ENCODE data around the gene TAX1BP3.
"Not testable (repeated sequence)": the region's sequence is repeated elsewhere in the genome, so short reads cannot be mapped to it uniquely, and the experiment has no call there.

TAX1BP3 gene, protein sequence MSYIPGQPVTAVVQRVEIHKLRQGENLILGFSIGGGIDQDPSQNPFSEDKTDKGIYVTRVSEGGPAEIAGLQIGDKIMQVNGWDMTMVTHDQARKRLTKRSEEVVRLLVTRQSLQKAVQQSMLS

DNA sequence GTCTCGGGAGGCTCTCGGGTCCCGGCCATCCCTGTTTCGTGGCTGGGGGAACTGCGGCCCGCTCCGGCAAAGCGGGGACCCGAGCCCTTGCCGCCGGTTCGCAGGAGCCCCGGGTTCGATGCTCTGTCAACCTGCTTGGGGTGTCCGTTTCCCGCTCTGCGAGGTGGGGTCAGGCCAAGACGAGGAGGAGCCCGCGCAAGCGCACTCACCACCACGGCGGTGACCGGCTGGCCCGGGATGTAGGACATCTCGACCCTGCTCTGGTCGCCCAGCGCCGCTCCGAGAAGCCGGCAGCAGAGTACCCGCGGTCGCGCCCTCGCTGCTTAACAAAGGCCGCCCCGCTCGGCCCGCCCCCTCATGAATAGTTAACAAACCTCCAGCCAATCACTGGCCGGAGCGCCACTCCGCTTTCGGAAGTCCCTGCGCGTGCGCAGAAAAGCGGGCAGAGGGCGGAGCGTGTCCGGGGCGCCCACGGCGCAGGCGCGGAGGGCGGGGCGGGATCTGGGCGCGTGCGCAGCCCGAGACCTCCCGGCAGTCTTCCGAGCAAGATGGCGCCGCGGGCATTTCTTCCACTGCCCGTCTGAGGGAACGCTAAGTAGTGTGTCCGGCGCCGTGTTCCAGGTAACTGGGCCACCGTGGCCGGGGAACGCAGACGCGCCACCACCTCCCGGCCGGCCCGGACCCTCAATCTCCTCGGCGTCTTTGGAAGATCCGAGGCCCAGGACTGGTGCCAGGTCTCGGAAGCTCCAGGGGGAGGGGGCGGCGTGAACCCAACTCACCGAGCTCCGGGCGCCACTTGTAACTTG is at the start of gene TAX1BP3, which contains the start of gene EMC6:
TSS of gene TAX1BP3 (minus strand) at position 300 of the 806 bp plus-strand sequence. CDS start at position 248, 52 bp downstream.
TSS of gene EMC6 (plus strand) at position 534 of the 806 bp plus-strand sequence. CDS start 335 bp downstream, outside the sequence.
- peak; percentile 99 for DNase-seq

DNA sequence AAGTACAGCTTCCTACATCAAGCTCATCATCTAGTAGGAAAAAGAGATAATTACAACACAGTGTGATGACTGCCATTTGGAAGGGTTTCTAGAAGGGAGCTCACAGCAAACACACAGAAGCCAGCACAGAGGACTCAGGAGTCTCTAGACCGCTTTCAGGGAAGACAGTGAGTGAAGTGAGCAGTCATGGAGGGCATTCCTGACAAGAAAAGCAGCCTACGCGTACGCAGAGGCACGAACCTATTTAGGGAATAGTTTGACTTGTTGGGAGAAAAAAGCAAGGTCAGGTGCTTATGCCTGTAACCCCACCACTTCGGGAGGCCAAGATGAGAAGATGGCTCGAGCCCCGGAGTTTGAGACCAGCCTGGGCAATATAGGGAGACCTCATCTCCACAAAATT is 46.9 kb upstream of the TAX1BP3 start:
- no peak for DNase-seq

DNA sequence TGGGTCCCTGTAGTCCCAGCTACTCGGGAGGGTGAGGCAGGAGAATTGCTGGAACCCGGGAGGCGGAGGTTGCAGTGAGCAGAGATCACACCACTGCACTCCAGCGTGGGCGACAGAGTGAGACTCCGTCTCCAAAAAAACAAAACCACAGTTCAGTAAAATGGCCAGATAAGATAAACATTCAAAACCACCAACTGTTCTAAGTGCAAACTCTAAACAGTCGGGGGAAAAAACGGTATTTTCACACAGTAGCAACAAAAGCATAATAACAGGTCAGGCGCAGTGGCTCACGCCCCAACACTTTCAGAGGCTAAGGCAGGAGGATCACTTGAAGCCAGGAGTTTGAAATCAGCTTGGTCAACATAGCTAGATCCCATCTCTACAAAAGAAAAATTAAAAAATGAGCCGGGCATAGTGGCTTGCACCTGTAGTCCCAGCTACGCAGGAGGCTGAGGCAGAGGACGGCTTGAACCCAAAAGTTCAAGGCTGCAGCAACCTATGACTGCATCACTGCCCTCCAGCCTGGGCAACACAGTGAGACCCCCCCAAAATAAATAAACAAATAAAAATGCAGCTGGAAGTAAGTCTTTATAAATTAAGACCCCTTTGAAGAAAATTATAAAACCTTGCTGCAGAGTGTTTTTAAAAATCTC is 44.6 kb upstream of the TAX1BP3 start:
- peak; percentile 97 for DNase-seq

DNA sequence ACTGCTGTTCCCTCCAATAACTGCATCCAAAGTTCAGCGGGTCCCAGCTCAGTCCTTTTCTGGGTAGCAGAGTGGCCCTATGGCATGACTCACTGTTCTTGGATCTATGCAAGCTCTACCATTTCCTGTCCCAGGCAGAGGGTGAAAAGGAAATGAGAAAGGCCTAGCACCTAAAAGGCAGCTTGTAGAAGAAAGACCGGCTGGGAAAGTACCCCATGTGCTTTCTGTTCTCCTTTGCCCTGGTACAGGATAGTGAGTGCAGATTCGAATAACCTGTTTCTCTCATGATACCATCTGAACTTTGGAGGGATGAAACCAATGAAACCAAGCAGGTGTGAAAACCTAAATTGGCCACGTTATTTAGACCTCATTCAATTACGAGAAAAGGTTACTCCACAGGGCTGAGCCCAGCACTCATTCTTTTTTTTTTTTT is 42.6 kb upstream of the TAX1BP3 start:
- DNase-seq = peak; percentile 82

DNA sequence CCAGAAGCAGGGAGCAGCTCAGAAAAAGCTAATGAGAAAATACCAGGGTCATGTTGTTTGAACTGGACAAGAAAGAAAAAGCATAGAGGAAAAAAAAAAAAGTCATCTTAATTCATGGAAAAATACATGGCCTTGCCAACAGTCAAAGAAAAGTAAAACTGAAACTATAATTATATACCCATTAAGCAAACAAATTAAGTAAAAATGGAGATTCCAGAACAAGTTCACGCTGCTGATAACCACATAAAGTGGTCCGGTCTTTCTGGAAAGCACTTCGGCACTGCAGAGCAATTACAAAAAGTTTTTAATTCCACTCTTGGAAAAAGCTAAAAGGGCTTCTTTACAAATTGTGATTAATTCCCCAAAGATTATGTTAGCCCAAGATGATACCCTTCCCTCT is 40.0 kb upstream of the TAX1BP3 start:
- DNase-seq = no peak

DNA sequence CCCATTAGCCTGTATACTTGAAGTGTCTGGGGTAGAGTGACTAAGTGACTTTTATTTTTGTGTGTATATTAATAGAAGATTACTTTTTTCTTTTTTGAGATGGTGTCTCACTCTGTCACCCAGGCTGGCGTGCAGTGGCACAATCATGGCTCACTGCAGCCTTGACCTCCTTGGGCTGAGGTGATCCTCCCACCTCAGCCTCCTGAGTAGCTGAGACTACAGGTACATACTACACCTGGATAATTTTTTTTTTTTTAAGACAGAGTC is 37.3 kb upstream of the TAX1BP3 start:
- not testable (repeated sequence) for DNase-seq

DNA sequence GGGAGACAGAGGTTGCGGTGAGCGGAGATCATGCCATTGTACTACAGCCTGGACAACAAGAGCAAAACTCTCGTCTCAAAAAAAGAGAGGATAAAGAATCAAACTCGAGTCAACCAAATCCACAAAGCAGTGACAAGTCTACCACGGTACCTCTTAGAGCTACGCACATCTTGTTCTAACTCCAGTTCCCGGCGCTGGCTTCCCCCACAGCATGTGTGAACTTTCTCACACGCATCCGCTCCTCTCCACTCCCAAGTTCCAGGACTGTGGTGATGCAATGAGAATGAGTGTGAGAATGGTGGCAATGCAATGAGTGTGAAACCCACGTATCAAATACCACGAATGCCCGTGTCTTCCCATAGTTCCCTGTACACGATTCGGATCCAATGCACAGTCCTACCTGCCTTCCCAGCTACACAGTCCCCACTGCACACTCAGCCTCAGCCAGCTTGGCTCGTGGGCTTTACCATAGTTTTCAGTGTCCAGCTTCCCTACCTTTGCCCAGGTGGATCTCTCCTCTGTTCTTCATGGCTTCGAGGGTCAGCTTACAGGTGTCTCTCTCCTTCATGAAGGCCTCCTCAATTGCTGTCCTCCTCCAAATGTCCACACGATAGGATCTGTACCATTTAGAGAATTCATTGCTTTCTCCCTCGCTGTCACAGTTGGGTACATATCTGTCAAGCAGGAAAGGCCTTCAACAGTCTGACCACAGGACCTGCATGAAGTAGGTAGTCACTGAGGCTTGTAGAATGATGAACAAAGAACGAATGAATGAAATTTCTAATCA is 36.7 kb upstream of the TAX1BP3 start:
- no peak for DNase-seq

DNA sequence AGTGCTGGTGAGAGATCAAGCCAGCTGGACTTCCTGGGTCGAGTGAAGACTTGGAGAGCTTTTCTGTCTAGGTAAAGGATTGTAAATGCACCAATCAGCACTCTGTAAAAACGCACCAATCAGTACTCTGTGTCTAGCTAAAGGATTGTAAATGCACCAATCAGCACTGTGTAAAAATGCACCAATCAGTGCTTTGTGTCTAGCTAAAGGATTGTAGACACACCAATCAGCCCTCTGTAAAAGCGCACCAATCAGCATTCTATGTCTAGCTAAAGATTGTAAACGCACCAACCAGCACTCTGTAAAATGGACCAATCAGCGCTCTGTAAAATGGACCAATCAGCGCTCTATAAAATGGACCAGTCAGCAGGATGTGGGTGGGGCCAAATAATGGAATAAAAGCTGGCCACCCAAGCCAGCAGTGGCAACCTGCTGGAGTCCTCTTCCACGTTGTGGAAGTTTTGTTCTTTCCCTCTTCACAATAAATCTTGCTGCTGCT is 33.7 kb upstream of the TAX1BP3 start:
- DNase-seq = not testable (repeated sequence)

DNA sequence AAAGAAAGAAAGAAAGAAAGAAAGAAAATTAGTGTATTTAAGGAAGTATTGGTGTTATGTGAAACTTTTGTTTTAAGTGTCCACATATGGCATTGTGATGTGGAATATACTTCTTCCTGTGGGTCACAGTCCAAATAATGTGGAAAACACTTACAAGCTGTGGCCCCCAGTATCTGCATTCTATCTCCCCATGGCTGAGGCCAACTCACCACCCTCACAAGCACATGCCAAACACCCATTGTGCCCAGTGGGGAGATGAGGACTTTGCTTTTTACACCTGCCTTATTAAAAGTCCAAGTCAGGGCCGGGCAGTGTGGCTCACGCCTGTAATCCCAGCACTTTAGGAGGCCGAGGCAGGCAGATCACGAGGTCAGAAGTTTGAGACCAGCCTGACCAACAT is 31.6 kb upstream of the TAX1BP3 start:
- DNase-seq = no peak

DNA sequence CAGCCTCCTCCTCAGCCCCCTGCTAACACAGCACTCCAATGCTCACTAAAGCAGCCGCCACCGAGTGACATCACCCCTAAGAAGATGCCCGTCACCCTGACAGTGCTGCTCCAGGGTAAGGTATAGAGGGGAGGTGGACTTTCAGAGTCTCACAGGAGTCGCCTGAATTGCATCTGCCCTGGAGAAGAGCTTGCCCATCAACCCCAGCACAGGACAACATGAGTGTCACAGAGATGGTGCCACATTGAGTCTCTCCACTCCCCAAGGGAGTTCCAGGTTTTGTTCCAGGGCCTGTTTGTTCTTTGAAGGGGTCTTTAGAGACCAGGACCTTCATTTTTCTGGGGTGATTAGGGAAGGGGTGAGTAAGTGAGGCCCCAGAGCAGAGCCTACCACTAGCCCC is 29.8 kb upstream of the TAX1BP3 start:
- no peak for DNase-seq

DNA sequence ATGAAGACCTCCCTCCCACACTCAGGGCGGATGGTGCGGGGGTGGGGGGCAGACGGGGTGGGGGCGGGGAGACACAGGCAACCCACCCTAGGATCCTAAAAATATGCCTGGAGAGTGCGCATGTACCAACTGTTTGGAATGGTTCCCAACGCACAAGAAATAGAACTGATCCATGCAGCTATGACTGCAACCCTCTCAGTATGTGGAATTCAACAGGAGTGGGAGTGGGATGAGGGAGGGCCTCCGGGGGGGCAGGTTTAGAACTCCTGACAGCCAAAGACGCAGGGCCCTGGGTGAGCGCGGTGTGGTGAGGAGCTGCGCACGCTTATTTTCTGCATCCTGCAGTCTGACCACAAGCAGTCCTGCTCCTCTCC is 28.7 kb upstream of the TAX1BP3 start:
- DNase-seq = no peak

DNA sequence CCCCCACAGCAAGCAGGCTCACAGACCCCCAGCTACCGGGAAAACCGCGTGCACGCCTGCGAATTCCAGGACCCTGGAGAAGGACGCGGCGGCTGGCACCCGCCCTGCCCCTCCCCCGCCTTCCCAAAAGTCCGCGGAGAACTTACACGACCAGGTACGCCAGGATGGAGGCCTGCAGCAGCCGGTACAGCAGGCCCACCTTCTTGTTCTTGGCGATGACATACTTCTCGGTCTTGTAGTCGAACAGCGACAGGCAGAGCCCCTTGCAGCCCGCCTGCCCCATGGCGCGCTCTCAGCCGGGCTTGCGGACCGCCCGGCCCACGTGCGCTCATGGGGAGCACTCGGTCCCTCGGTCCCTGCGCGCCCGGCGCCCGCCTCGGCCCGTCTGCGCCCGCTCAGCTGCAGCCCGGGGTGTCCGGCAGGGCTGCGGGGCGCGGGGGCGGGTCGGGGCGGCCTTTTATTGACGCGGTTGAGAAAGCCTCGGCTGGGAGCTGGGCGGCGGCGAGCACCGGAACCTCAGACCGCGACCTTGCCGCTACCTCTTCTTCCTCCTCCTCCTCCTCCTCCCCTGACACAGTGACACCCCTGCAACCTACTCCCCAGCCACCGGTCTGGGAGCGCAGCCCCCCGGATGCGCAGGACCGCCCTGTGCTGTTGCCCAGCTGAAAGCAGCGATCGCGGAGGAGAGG is 27.5 kb upstream of the TAX1BP3 start, which contains the start of gene P2RX5:
TSS of gene P2RX5 (minus strand) at position 433 of the 689 bp plus-strand sequence. CDS start at position 283, 150 bp downstream.
- DNase-seq = peak; percentile 80

DNA sequence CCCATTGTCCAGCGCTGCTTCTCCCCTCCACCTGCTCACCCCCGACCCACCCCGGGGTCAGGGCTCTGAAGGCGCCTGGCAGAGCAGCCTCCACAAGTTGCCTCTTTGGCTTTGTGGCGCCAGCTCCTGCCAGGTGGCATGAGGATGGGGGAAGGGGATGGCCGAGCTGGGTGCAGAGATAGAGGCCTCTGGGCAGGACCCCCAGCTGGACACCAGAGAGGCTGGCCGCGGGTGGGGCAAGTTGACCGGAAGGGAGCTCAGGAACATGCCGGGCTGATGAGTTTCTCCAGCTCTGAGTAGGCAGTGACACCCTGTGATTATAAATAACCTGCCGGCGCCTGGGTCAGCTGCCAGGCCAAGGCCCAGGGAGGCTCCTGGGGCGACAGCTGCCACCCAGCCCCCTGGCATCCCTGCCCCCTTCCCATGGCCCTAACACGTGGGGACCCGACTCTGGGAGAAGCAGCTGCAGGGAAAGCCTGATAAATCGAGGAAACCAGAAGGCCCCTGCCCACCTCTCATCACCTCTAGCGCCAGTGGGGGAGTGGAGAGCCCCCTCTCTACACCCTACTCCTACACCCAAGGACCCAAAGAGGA is 26.8 kb upstream of the TAX1BP3 start:
- DNase-seq = no peak

DNA sequence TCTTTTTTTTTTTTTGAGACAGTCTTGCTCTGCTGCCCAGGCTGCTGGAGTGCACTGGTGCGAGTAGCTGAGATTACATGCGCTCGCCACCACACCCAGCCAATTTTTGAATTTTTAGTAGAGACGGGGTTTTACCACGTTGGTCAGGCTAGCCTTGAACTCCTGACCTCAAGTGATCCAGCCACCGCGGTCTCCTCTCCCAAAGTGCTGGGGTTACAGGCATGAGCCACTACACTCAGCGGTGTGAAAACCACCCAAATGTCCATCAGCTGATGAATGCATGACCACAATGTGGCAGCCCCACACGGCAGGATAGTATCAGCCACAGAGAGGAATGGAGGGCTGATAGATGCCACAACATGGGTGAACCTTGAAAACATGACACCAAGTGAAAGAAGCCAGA is 25.5 kb upstream of the TAX1BP3 start:
- DNase-seq = peak; percentile 75

DNA sequence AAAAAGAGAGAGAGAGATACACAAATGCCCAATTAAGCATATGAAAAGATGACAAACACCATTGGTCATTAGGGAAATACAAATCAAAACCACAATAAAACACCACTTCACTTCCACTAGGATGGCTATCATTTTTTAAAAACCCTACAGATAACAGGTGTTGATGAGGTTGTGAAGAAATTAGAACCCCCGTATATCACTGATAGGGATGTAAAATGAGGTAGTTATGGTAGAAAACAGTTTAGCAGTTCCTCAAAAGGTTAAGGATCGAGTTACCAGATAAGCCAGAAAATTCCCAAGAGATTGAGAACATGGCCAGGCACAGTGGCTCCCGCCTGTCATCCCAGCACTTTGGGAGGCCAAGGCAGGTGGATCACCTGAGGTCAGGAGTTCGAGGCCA is 24.8 kb upstream of the TAX1BP3 start:
- DNase-seq = no peak

DNA sequence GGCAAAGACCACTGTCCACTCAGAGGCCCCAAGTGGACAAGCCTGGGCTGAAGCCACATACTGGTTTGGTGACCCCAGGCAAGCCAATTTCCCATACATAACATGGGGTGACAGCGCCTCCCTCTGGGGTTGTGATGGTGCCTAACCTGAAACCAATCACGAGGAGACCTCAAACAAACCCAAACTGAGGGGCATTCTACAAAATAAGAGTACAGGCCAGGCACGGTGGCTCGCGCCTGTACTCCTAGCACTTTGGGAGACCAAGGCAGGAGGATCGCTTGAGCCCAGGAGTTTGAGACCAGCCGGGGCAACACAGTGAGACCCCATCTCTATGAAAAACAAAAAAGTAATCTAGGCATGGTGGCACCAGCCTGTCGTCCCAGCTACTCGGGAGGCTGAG is 24.0 kb upstream of the TAX1BP3 start:
- no peak for DNase-seq

DNA sequence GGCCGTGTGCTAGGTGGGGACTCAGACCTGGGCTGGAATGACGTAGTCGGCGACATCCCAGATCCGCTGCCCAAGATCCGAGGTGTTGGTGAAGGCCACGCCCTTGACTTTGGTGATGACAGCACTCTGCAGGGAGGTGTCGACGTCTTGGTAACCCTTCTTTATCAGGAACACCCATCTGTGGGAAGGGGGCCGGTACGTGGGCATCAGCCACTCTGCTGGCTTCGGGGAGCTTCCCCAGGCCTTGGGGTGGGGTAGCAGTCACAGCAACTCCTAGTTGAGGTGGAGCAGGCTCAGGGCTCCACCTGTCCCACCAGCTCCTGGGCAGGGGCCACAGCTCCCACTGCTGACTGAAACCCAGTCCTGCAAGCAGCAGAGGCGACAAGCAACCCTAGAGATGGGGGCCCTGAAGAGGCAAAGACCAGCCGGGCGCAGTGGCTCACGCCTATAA is 23.3 kb upstream of the TAX1BP3 start:
- peak; percentile 41 for DNase-seq

DNA sequence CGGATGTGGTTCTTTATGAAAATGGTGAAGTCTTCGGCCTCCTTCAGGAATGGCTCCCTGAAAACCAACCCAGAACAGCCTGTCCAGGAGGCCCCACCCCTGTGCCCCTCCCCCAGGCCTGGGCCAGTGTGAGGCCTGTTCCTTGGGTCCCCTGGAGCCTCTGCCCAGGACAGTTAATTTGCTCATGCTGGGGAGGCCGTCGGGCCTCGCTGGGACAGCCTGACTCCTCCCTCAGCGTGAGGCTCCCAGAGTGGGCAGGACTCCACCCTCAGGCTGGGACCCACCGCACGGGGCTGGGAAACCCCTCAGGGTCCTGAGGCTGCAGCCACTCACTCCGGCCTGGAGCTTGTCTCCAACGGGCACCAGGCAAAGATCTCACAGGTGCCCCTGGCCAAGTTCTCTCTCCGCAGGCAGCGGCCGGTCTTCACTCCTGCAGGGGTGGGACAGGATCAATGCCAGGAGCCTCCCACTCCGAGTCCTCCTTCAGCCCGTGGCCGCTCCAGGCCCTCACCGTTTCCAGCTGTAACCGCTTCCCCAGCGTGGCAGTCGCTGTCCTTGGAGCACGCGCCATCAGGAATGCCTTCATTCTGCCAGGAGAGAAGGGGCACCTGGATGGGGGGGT is 21.8 kb upstream of the TAX1BP3 start:
- DNase-seq = no peak

DNA sequence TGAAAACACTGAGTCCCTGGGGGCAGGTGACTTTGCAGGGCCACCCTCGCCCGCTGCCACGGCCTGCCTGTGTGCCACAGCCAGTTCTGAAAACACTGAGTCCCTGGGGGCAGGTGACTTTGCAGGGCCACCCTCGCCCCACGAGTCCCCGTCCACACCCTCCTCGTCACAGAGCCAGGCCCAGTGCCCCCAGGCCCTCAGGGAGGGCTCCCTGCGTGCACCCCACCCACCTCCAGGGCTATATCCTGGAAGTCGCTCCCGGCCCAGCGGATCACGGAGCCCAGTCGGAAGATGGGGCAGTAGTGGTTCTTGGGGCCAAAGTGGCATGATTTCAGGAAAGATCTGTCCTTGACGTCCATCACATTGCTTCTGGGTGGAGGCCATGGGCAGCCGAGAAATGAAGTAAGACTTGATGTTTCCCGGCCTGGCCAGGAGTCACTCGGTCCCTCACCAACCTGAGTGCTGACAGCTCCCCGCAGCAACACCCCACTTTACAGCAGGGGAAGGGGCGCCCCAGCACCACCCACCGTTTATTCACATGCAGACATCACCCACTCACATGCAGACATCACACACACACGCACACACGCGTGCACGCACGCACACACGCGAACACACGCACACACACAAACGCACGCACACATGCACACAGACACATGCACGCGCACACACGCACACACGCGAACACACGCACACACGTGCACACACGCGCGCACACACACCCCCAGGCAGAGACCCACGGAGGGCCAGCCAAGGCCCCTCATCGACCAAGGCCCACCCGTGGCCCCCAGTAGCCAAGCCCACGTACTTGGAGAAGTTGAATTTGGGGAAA is 21.1 kb upstream of the TAX1BP3 start:
- no peak for DNase-seq

DNA sequence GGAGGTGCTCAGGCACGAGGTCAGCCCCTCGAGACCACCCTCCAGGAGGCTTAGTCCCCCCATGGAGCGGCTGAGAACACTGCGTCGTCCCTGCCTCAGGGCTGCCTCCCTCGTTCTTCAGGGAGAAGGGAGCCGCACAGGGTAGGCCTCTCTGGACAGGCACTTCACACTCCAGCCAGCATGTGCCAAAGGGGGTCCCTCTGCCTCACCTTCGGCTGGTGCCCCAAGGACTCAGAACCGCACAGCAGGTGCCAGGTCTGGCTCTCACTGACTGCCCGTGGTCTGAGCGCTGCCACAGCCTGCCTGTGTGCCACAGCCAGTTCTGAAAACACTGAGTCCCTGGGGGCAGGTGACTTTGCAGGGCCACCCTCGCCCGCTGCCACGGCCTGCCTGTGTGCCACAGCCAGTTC is 20.5 kb upstream of the TAX1BP3 start:
- no peak for DNase-seq
